C4-2B (cell line): ENCODE data around the gene RAB8A.

Experiments used
- ZFX ChIP-seq: fragments of 450-650 bp; IDR thresholded peaks from 2 replicates; pipeline ENCODE4 v1.6.1; 2017
- TF ChIP-seq, protein P1 (sequence below): fragments of 450-650 bp; conservative IDR thresholded peaks from 2 replicates; pipeline ENCODE4 v1.5.1; 2017; ENCODE audit warnings: mild to moderate bottlenecking

- TF ChIP-seq, protein P1, sequence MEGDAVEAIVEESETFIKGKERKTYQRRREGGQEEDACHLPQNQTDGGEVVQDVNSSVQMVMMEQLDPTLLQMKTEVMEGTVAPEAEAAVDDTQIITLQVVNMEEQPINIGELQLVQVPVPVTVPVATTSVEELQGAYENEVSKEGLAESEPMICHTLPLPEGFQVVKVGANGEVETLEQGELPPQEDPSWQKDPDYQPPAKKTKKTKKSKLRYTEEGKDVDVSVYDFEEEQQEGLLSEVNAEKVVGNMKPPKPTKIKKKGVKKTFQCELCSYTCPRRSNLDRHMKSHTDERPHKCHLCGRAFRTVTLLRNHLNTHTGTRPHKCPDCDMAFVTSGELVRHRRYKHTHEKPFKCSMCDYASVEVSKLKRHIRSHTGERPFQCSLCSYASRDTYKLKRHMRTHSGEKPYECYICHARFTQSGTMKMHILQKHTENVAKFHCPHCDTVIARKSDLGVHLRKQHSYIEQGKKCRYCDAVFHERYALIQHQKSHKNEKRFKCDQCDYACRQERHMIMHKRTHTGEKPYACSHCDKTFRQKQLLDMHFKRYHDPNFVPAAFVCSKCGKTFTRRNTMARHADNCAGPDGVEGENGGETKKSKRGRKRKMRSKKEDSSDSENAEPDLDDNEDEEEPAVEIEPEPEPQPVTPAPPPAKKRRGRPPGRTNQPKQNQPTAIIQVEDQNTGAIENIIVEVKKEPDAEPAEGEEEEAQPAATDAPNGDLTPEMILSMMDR: no peak
- no peak for TF ChIP-seq ZFX
Measured at GRCh38 chr19:16087940-16088339, 23.7 kb upstream of the RAB8A start.
